Kidney tubule cell (primary cell): Measurements from ENCODE around the gene XKRX.
A peak's percentile ranks its signal among the peaks of the same experiment; 100 is the strongest.

ENCODE experiments used
- DNase-seq: peaks from one replicate; pipeline ENCODE4 v3.0.0-alpha.2; 2018; ENCODE audit warnings: low spot score

Gene XKRX

DNA sequence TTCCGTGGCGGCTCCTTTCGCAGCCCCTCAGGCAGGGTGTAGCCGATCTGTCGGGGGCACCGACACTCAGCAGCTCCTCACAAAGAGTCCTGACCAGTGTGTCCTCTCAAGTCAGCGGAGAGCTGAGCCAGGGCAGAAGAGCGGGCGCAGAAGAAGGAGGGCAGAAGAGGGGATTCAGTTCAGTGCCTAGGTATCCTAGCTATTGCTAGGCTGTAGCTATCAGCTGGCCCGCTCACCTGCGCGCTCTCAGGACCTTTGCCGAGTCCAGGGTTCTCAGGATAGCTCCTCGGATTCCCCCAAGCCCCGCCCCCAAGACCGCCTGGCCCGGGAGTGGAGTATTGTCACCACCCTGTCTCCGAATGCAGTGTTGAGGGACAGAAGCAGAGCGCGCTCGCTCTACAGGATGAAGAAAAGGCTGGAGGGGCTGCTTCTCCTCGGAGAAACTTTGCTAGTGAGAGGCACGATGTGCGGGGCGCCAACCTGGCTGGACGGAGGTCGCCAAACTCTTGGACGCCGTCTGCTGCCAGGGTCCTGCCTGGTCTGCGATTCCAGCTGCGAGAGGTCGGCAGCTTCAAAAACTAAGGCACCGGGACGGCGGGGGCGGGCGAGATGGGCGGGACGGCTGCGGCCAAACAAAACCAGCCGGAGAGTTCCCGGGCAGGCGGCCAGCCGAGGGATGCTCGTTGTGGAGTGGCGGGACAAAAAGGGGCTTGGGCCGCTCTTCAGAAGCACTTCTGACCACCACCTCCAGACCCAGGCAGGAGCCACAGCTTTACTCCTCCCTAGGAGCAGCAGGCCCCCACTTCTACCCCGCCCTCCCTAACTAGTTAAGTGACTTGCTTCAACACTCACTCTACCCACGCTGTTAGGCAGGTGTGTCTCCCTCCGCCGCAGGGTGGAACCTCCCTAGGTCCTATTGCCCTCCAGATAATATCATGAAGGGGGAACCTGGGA lies at the start of gene XKRX:
TSS of gene XKRX (minus strand) at position 258 of the 954 bp plus-strand sequence. CDS start 613 bp downstream, outside the sequence.
- DNase-seq: peak; percentile 35

DNA sequence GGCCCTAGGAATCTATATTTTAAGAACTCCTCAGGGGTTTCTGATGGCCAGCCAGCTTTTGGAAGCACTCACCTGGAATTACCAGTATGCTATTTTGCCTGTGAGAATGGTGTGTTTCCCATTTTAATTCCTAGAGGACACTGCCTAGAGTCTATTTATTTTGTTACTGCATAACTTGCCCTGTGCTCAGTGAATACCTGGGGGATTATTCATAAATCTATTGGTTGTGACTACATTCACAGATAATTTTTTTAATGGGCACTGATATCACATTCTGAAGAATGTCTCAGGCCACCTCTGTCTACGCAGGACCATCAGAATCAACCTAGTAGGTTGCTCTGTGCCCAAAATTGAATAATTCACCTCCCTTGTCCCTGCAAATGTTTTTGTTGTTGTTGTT lies 47.5 kb upstream of the XKRX start:
- peak; percentile 23 for DNase-seq

- no peak for DNase-seq
These were observed 46.5 kb upstream of the XKRX start for GRCh38 chrX:100975212-100975611.

GRCh38 chrX:100973411-100973810 lies 44.7 kb upstream of the XKRX start:
- no peak for DNase-seq

- DNase-seq: no peak
These were observed 41.2 kb upstream of the XKRX start for GRCh38 chrX:100969936-100970335.

GRCh38 chrX:100969408-100969807 lies 40.7 kb upstream of the XKRX start, which contains the start of gene ARL13A:
TSS of gene ARL13A (plus strand) at chrX:100969708. CDS start at chrX:100973690, 3,982 bp downstream.
- DNase-seq: no peak

DNA sequence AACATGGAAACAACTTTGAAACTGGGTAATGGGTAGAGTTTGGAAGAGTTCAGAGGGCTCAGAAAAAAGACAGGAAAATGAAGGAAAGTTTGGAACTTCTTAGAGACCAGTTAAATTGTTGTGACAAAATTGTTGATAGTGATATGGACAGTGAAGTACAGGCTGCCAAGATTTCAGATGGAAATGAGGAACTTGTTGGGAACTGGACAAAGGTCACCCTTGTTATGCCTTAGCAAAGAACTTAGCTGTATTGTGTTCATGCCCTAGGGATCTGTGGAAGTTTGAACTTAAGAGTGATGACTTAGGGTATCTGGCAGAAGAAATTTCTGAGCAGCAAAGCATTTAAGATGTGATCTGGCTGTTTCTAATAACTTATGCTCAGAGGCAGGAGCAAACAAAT lies 35.6 kb upstream of the XKRX start:
- no peak for DNase-seq

GRCh38 chrX:100962811-100963210 lies 34.1 kb upstream of the XKRX start:
- DNase-seq: no peak

GRCh38 chrX:100948557-100948956 lies 19.8 kb upstream of the XKRX start:
- no peak for DNase-seq

DNA sequence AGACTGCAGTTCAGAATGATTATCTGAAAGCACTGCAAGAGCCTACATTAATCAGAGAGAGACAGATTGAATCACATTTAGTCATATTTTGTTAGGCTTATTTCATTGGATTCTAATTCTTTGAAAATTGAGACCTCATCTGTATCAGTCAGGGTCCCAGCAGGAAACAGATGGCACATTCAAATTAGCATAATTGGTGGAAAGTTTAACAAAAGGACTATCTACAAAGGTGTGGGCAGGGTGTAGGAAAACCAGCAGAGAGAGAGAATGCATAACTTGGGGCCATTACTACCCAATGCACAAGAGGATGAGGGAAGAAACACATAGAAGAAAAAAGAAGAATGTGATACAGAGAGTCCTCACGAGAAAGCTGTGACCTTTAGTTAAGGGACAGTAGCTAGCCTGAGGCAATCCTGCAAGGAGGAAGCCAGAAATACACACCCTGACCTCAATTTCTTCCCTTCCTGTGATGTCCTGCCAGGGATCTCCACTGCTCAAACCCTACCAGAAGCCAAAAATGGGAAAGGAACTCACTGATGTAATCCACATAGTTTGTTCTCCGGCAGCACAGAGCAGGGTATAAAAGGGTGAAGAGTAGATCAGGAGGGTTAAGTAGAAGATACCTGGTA lies 17.7 kb upstream of the XKRX start:
- no peak for DNase-seq

GRCh38 chrX:100944601-100945000 lies 15.9 kb upstream of the XKRX start:
- DNase-seq: no peak

DNA sequence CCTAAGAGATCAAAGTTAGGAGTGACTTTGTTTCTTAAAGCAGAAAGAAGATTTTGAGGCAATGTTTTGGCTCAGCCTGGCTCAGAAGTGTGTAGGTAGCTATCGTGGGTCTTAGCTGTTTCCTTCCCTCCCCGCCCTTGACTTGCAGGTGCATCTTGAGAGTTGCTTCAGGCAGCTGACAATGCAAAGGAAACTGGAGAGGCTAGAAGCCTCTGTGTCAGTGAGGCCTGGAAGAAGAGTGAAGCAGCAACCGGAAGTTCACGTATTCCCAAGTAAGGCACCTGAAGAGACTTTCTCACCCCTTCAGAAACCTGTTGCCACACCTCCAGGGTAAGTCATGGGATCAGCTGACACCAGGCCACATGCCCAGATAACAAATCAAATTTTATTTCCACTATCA lies 10.6 kb upstream of the XKRX start:
- DNase-seq: no peak

- DNase-seq: no peak
These were observed 7.0 kb upstream of the XKRX start for GRCh38 chrX:100935767-100936166.

DNA sequence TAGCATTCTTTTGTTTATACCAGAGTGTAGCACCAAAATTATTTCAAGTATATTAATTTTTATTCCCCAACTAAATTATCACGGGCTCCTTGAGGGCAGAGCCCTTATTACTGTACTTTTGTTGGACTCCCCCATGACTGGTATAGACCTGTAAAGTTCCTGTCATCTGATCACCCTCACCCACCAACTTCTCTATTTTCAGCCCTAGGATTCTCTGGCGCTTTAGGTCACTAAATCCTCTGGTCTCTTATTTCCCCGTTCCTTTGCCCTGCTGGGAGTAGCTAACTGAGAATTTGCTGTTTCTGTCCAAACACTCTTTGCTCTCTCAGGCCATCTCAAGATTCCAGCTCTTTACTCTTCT lies 3.2 kb upstream of the XKRX start:
- DNase-seq: no peak

- peak; percentile 17 for DNase-seq
These were observed 2.7 kb upstream of the XKRX start for GRCh38 chrX:100931218-100931924.

DNA sequence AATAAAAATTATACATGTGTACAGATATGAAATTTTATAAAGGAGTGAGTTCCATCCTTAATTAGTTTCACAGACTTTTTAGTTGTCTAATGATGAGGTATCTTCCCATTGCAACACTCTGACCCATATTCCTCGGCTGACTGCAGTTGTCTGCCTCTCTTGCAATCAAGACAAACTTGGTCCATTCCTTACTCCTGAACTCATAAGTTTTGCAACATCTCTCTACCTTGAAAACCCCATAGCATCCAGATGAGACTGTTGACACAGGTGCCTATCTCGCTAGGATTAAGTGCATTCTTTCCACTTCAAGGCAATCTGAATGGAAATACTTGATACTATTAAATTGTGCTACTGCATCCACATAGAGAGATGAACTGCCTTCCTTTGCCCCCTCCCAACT lies 2.3 kb downstream of the XKRX start:
- DNase-seq: no peak

GRCh38 chrX:100924375-100924774 lies 4.3 kb downstream of the XKRX start:
- no peak for DNase-seq

DNA sequence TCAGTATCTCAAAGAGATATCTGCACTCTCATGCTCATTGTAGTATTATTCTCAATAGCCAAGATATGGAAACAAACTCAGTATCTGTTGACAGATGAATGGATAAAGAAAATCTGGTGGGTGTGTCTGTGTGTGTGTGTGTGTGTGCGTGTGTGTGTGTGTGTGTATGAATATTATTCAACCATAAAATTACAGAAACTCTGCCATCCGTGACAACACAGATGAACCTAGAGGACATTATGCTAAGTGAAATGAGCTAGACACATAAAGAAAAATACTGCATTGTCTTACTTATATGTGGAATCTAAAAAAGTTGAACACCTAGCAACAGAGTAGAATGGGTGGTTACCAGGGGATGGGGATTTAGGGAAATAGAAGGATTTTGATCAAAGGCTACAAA lies 13.2 kb downstream of the XKRX start:
- DNase-seq: peak; percentile 13

- DNase-seq: peak; percentile 30
These were observed 15.6 kb downstream of the XKRX start for GRCh38 chrX:100913111-100913510.

- DNase-seq: peak; percentile 59
These were observed 17.0 kb downstream of the XKRX start for GRCh38 chrX:100911731-100912130.

DNA sequence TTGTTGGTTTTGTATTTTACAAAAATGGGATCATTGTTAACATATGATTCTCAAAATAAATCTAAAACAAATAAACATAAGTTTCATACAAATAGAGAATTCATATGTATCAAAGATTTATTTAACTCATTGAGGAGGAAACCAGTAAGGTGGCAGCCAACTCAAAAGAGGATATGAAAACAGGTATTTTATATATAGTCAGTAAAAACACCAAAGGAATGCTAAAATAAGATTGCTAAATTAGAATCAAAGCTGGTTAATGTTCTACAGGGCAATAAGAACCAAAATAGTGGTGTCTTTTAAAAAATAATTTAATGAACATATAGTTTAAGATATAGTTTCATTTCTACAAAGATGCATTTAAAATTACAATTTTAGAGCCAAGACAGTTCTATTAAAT lies 23.1 kb downstream of the XKRX start:
- DNase-seq: no peak

GRCh38 chrX:100904433-100904832 lies 24.3 kb downstream of the XKRX start:
- DNase-seq: no peak
